WTC11 (cell line): ENCODE data around the gene ABCB11. TPM values are rescaled to one million over a fixed set of nuclear protein-coding genes. Genes with fewer than 3 reads are reported as not detected.

ENCODE experiments used
- ATAC-seq: fragments of 200-7000 bp; cut with Tn5 transposase; 2 replicates; pipeline ENCODE4 v1.10.0; 2021; ENCODE audit warnings: mild to moderate bottlenecking, moderate library complexity
- CTCF ChIA-PET: fragments of 300-600 bp; sonication (Branson Sonifier 250); formaldehyde crosslinking; loops from one replicate; lab custom pipeline; 2021; ENCODE audit warnings: antibody characterized with exemption; lab: Charles Lee
- POLR2A ChIA-PET: fragments of 350-600 bp; sonication (Branson Sonifier 250); formaldehyde crosslinking; loops from one replicate; lab custom pipeline; 2021; ENCODE audit warnings: antibody characterized with exemption; lab: Charles Lee
- DNase-seq: peaks from one replicate; pipeline ENCODE4 v3.0.0; 2021; ENCODE audit warnings: low spot score
- H3K27ac Mint-ChIP-seq: 2 replicates; pipeline ENCODE4 v1.8.0; 2021; ENCODE audit warnings: mixed read lengths
- H3K27me3 Mint-ChIP-seq: 2 replicates; pipeline ENCODE4 v1.8.0; 2021; ENCODE audit warnings: low read depth, mild to moderate bottlenecking, moderate library complexity, mixed read lengths
- H3K36me3 Mint-ChIP-seq: 2 replicates; pipeline ENCODE4 v1.8.0; 2021; ENCODE audit warnings: mixed read lengths
- H3K4me1 Mint-ChIP-seq: 2 replicates; pipeline ENCODE4 v1.8.0; 2022; ENCODE audit warnings: mixed read lengths
- H3K4me3 Mint-ChIP-seq: 2 replicates; pipeline ENCODE4 v1.8.0; 2021; ENCODE audit warnings: mild to moderate bottlenecking, moderate library complexity, mixed read lengths
- H3K9me3 Mint-ChIP-seq: 2 replicates; pipeline ENCODE4 v1.8.0; 2021; ENCODE audit warnings: mixed read lengths
- CREB1 ChIP-seq: sonication (generic); formaldehyde crosslinking; IDR thresholded peaks from 2 replicates; pipeline ENCODE4 v1.8.0; 2023; ENCODE audit warnings: mild to moderate bottlenecking, missing genetic modification reagents
- CREM ChIP-seq: sonication (generic); formaldehyde crosslinking; IDR thresholded peaks from 2 replicates; pipeline ENCODE4 v1.8.1; 2022; ENCODE audit warnings: mild to moderate bottlenecking, missing genetic modification reagents, moderate library complexity
- FOXK1 ChIP-seq: sonication (generic); formaldehyde crosslinking; IDR thresholded peaks from 2 replicates; pipeline ENCODE4 v1.8.0; 2022; ENCODE audit warnings: mild to moderate bottlenecking, moderate library complexity, missing genetic modification reagents
- NFYB ChIP-seq: sonication (generic); formaldehyde crosslinking; conservative IDR thresholded peaks from 2 replicates; pipeline ENCODE4 v1.8.0; 2022; ENCODE audit warnings: low read depth, missing genetic modification reagents
- NR3C1 ChIP-seq: sonication (generic); formaldehyde crosslinking; conservative IDR thresholded peaks from 2 replicates; pipeline ENCODE4 v1.8.1; 2023; ENCODE audit warnings: low read depth, mild to moderate bottlenecking, missing genetic modification reagents
- OVOL2 ChIP-seq: fragments of 250-450 bp; sonication (Bioruptor Pico); IDR thresholded peaks from 2 replicates; pipeline ENCODE4 v1.9.0; 2021; ENCODE audit warnings: mild to moderate bottlenecking, borderline replicate concordance
- PRRX2 ChIP-seq: fragments of 250-450 bp; sonication (Bioruptor Pico); IDR thresholded peaks from 2 replicates; pipeline ENCODE4 v1.8.0; 2021; ENCODE audit warnings: mild to moderate bottlenecking
- SMAD3 ChIP-seq: sonication (generic); formaldehyde crosslinking; IDR thresholded peaks from 2 replicates; pipeline ENCODE4 v1.8.0; 2022; ENCODE audit warnings: missing genetic modification reagents, mild to moderate bottlenecking, borderline replicate concordance
- TEAD4 ChIP-seq: sonication (generic); formaldehyde crosslinking; IDR thresholded peaks from 2 replicates; pipeline ENCODE4 v1.8.0; 2022; ENCODE audit warnings: mild to moderate bottlenecking, missing genetic modification reagents
- ZNF232 ChIP-seq: sonication (generic); formaldehyde crosslinking; IDR thresholded peaks from 2 replicates; pipeline ENCODE4 v1.8.0; 2022; ENCODE audit warnings: mild to moderate bottlenecking, missing genetic modification reagents
- ZNF263 ChIP-seq: sonication (generic); formaldehyde crosslinking; IDR thresholded peaks from 2 replicates; pipeline ENCODE4 v1.8.1; 2022; ENCODE audit warnings: low read depth, mild to moderate bottlenecking, moderate library complexity, missing genetic modification reagents
- ZNF416 ChIP-seq: fragments of 250-450 bp; sonication (Bioruptor Pico); IDR thresholded peaks from 2 replicates; pipeline ENCODE4 v1.9.0; 2021; ENCODE audit warnings: mild to moderate bottlenecking, inconsistent platforms
- ZNF423 ChIP-seq: fragments of 250-450 bp; sonication (Bioruptor Pico); IDR thresholded peaks from 2 replicates; pipeline ENCODE4 v2.1.2; 2022; ENCODE audit warnings: mild to moderate bottlenecking, moderate library complexity
- total RNA-seq: library from RNA; stranded (reverse); gene quantifications from 3 replicates; pipeline ENCODE4 v1.2.3, GENCODE V29; 2021
- TF ChIP-seq, protein P1 (sequence below): sonication (generic); formaldehyde crosslinking; IDR thresholded peaks from 2 replicates; pipeline ENCODE4 v1.8.1; 2023; ENCODE audit warnings: mild to moderate bottlenecking, missing genetic modification reagents, borderline replicate concordance
- TF ChIP-seq, protein P2 (sequence below): sonication (generic); formaldehyde crosslinking; IDR thresholded peaks from 2 replicates; pipeline ENCODE4 v1.8.1; 2022; ENCODE audit warnings: low read depth, missing genetic modification reagents, borderline replicate concordance
- TF ChIP-seq, protein P3 (sequence below): sonication (generic); formaldehyde crosslinking; IDR thresholded peaks from 2 replicates; pipeline ENCODE4 v1.8.1; 2022; ENCODE audit warnings: mild to moderate bottlenecking, missing genetic modification reagents, moderate library complexity, borderline replicate concordance
- TF ChIP-seq, protein P4 (sequence below): sonication (generic); formaldehyde crosslinking; IDR thresholded peaks from 2 replicates; pipeline ENCODE4 v1.8.0; 2022; ENCODE audit warnings: mild to moderate bottlenecking, missing genetic modification reagents
- TF ChIP-seq, protein P5 (sequence below): sonication (generic); formaldehyde crosslinking; IDR thresholded peaks from 2 replicates; pipeline ENCODE4 v1.8.0; 2023; ENCODE audit warnings: mild to moderate bottlenecking, missing genetic modification reagents
- TF ChIP-seq, protein P6 (sequence below): fragments of 250-450 bp; sonication (Bioruptor Pico); conservative IDR thresholded peaks from 2 replicates; pipeline ENCODE4 v1.9.0; 2021; ENCODE audit warnings: mild to moderate bottlenecking
- TF ChIP-seq, protein P7 (sequence below): sonication (generic); formaldehyde crosslinking; IDR thresholded peaks from 2 replicates; pipeline ENCODE4 v1.8.0; 2023; ENCODE audit warnings: missing genetic modification reagents
- TF ChIP-seq, protein P8 (sequence below): fragments of 250-450 bp; sonication (Bioruptor Pico); IDR thresholded peaks from 2 replicates; pipeline ENCODE4 v1.9.0; 2021; ENCODE audit warnings: moderate library complexity, mild to moderate bottlenecking, inconsistent platforms, borderline replicate concordance

Gene ABCB11
- total RNA-seq, 1 experiment from 2014 or later, result 0.77 TPM

DNA sequence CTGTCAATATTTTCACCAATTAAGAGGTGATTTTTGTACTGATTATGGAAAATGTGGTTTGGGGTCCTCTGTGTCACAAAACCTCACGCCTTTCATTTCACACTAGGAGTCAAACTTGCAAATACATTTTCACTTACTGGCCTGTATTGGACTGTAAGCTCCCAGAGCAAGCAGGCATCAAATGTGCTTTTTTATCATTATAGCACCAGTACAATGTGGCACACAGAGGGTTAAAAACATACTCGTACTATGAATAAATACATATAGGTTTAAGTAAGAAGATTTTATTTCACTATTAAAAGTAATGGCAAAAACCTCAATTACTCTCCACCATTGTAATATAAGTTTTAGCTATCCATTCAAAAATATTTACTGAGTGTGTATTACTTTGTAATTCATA, 56.7 kb downstream of the ABCB11 start (continued):
- TF ChIP-seq, protein P1, sequence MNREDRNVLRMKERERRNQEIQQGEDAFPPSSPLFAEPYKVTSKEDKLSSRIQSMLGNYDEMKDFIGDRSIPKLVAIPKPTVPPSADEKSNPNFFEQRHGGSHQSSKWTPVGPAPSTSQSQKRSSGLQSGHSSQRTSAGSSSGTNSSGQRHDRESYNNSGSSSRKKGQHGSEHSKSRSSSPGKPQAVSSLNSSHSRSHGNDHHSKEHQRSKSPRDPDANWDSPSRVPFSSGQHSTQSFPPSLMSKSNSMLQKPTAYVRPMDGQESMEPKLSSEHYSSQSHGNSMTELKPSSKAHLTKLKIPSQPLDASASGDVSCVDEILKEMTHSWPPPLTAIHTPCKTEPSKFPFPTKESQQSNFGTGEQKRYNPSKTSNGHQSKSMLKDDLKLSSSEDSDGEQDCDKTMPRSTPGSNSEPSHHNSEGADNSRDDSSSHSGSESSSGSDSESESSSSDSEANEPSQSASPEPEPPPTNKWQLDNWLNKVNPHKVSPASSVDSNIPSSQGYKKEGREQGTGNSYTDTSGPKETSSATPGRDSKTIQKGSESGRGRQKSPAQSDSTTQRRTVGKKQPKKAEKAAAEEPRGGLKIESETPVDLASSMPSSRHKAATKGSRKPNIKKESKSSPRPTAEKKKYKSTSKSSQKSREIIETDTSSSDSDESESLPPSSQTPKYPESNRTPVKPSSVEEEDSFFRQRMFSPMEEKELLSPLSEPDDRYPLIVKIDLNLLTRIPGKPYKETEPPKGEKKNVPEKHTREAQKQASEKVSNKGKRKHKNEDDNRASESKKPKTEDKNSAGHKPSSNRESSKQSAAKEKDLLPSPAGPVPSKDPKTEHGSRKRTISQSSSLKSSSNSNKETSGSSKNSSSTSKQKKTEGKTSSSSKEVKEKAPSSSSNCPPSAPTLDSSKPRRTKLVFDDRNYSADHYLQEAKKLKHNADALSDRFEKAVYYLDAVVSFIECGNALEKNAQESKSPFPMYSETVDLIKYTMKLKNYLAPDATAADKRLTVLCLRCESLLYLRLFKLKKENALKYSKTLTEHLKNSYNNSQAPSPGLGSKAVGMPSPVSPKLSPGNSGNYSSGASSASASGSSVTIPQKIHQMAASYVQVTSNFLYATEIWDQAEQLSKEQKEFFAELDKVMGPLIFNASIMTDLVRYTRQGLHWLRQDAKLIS (CRISPR knock-in tag), result no peak
- TF ChIP-seq PRRX2 (CRISPR knock-in tag), result no peak
- TF ChIP-seq, protein P2, sequence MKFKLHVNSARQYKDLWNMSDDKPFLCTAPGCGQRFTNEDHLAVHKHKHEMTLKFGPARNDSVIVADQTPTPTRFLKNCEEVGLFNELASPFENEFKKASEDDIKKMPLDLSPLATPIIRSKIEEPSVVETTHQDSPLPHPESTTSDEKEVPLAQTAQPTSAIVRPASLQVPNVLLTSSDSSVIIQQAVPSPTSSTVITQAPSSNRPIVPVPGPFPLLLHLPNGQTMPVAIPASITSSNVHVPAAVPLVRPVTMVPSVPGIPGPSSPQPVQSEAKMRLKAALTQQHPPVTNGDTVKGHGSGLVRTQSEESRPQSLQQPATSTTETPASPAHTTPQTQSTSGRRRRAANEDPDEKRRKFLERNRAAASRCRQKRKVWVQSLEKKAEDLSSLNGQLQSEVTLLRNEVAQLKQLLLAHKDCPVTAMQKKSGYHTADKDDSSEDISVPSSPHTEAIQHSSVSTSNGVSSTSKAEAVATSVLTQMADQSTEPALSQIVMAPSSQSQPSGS (CRISPR knock-in tag), result no peak
- TF ChIP-seq, protein P3, sequence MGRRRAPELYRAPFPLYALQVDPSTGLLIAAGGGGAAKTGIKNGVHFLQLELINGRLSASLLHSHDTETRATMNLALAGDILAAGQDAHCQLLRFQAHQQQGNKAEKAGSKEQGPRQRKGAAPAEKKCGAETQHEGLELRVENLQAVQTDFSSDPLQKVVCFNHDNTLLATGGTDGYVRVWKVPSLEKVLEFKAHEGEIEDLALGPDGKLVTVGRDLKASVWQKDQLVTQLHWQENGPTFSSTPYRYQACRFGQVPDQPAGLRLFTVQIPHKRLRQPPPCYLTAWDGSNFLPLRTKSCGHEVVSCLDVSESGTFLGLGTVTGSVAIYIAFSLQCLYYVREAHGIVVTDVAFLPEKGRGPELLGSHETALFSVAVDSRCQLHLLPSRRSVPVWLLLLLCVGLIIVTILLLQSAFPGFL (CRISPR knock-in tag), result no peak
- TF ChIP-seq, protein P4, sequence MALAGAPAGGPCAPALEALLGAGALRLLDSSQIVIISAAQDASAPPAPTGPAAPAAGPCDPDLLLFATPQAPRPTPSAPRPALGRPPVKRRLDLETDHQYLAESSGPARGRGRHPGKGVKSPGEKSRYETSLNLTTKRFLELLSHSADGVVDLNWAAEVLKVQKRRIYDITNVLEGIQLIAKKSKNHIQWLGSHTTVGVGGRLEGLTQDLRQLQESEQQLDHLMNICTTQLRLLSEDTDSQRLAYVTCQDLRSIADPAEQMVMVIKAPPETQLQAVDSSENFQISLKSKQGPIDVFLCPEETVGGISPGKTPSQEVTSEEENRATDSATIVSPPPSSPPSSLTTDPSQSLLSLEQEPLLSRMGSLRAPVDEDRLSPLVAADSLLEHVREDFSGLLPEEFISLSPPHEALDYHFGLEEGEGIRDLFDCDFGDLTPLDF (CRISPR knock-in tag), result no peak
- no peak for TF ChIP-seq NFYB (CRISPR knock-in tag)
- no peak for TF ChIP-seq ZNF263 (CRISPR knock-in tag)
- no peak for TF ChIP-seq CREM
- TF ChIP-seq FOXK1, result no peak
- TF ChIP-seq, protein P5, sequence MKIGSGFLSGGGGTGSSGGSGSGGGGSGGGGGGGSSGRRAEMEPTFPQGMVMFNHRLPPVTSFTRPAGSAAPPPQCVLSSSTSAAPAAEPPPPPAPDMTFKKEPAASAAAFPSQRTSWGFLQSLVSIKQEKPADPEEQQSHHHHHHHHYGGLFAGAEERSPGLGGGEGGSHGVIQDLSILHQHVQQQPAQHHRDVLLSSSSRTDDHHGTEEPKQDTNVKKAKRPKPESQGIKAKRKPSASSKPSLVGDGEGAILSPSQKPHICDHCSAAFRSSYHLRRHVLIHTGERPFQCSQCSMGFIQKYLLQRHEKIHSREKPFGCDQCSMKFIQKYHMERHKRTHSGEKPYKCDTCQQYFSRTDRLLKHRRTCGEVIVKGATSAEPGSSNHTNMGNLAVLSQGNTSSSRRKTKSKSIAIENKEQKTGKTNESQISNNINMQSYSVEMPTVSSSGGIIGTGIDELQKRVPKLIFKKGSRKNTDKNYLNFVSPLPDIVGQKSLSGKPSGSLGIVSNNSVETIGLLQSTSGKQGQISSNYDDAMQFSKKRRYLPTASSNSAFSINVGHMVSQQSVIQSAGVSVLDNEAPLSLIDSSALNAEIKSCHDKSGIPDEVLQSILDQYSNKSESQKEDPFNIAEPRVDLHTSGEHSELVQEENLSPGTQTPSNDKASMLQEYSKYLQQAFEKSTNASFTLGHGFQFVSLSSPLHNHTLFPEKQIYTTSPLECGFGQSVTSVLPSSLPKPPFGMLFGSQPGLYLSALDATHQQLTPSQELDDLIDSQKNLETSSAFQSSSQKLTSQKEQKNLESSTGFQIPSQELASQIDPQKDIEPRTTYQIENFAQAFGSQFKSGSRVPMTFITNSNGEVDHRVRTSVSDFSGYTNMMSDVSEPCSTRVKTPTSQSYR (CRISPR knock-in tag), result no peak
- TF ChIP-seq CREB1 (CRISPR knock-in tag), result no peak
- TF ChIP-seq, all 79 proteins: peak for 0

DNA sequence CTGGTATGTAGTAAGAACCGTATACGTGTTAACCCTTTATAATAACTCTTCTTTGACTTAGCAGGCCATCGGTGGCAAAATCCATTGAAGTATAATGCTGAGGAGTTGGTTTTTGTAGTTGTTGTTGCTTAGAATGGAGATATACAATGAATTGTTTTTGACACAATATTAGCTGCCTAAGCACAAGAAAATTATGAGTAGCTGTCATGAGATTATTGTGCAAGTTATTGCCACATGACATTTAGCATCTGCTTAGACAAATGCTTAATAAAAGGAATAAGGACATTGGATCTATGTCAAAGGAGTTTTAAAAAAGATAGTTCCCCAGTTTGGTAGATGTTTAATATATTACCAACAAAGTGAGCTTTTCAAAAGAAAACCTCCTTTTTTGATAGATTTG, 59.9 kb downstream of the ABCB11 start:
- peaks cover 5% of the 10 kb centered on the region for H3K4me1 Mint-ChIP-seq
- ChIA-PET POLR2A (no interaction called here), CTCF (no interaction called here)
- no peaks in the 10 kb centered on the region for H3K36me3 Mint-ChIP-seq
- no peaks in the 10 kb centered on the region for H3K9me3 Mint-ChIP-seq
- no peak for DNase-seq
- H3K27me3 Mint-ChIP-seq, result no peaks in the 10 kb centered on the region
- no peak overlapping the region for H3K27ac Mint-ChIP-seq
- no peak overlapping the region for H3K4me3 Mint-ChIP-seq
- no peak for ATAC-seq
- no peak for TF ChIP-seq SMAD3 (CRISPR knock-in tag)
- no peak for TF ChIP-seq CREB1 (CRISPR knock-in tag)
- TF ChIP-seq, protein P6, sequence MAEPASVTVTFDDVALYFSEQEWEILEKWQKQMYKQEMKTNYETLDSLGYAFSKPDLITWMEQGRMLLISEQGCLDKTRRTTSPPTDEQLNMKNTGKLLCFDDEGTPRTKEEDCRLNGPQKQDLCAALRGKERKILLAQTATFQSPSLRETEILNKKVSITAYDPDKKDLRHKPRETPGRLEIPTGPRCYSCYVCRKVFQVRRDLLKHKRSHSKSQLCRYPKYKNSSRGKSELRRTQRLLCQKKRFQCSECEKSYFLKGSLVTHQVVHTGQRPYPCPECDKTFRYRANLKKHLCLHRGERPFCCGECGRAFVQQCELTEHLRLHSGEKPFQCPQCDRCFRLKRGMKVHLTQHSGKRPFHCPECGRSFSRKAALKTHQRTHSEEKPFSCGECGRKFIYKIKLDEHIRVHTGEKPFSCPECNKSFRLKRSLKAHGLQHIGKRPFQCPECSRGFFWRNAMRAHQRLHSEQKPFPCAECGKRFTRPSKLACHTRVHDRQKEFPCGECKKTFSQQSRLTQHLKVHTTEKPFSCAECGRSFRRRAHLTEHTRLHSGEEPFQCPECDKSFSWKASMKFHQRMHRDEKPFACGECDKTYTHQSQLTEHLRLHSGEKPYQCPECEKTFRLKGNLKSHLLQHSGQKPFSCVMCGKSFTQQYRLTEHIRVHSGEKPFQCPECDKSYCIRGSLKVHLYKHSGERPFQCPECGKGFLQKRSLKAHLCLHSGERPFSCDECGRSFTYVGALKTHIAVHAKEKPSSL (CRISPR knock-in tag), result no peak
- TF ChIP-seq, protein P7, sequence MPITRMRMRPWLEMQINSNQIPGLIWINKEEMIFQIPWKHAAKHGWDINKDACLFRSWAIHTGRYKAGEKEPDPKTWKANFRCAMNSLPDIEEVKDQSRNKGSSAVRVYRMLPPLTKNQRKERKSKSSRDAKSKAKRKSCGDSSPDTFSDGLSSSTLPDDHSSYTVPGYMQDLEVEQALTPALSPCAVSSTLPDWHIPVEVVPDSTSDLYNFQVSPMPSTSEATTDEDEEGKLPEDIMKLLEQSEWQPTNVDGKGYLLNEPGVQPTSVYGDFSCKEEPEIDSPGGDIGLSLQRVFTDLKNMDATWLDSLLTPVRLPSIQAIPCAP (CRISPR knock-in tag), result no peak
- no peak for TF ChIP-seq OVOL2 (CRISPR knock-in tag)
- TF ChIP-seq, protein P8, sequence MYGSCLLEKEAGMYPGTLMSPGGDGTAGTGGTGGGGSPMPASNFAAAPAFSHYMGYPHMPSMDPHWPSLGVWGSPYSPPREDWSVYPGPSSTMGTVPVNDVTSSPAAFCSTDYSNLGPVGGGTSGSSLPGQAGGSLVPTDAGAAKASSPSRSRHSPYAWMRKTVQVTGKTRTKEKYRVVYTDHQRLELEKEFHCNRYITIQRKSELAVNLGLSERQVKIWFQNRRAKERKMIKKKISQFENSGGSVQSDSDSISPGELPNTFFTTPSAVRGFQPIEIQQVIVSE, result no peak
- no peak for TF ChIP-seq NR3C1 (CRISPR knock-in tag)
- TF ChIP-seq, protein P2 (CRISPR knock-in tag), result no peak
- no peak for TF ChIP-seq ZNF232 (CRISPR knock-in tag)
- no peak for TF ChIP-seq ZNF416 (CRISPR knock-in tag)
- TF ChIP-seq TEAD4, result no peak
- no peak for TF ChIP-seq ZNF423 (CRISPR knock-in tag)
